CD4-positive, alpha-beta memory T cell (primary cell): ENCODE data around the gene RNFT2. TPM values are rescaled to one million over a fixed set of nuclear protein-coding genes. Genes with fewer than 3 reads are reported as not detected.

Source experiments
- CTCF ChIA-PET: fragments of 350-600 bp; sonication (Branson Sonifier 250); formaldehyde crosslinking; loops from one replicate; lab custom pipeline; 2021; ENCODE audit warnings: inconsistent platforms; ENCODE audit not compliant: partially characterized antibody; lab: Charles Lee
- POLR2A ChIA-PET: fragments of 350-600 bp; sonication (Branson Sonifier 250); formaldehyde crosslinking; loops from one replicate; lab custom pipeline; 2021; ENCODE audit not compliant: partially characterized antibody; lab: Charles Lee
- DNase-seq, 5 donors: peaks; one replicate each; pipeline versions ENCODE4 v3.0.0 to v3.0.0-alpha.2; 2020 to 2022; ENCODE audit warnings: mixed read lengths in 1 of 5
- H3K27ac ChIP-seq: one replicate; pipeline ENCODE4 v1.7.0; 2013; ENCODE audit warnings: low read depth, low read length
- H3K27me3 ChIP-seq: 2 replicates; pipeline ENCODE4 v1.7.0; 2013; ENCODE audit warnings: mild to moderate bottlenecking, low read length, moderate library complexity; ENCODE audit not compliant: insufficient read depth
- H3K36me3 ChIP-seq: 2 replicates; pipeline ENCODE4 v1.7.0; 2013; ENCODE audit warnings: mild to moderate bottlenecking, low read length, moderate library complexity; ENCODE audit not compliant: insufficient read depth
- H3K4me1 ChIP-seq: 2 replicates; pipeline ENCODE4 v1.7.0; 2013; ENCODE audit warnings: mild to moderate bottlenecking, low read length, moderate library complexity; ENCODE audit not compliant: insufficient read depth
- H3K4me3 ChIP-seq, 2 donors: one replicate each; pipeline ENCODE4 v1.7.0; 2013; ENCODE audit warnings: low read length in 2 of 2, mild to moderate bottlenecking in 1 of 2
- H3K9me3 ChIP-seq, 2 donors: one replicate each; pipeline ENCODE4 v1.7.0; 2013; ENCODE audit warnings: low read length in 2 of 2, control low read depth in 1 of 2; ENCODE audit not compliant: control insufficient read depth in 1 of 2
- H3K27ac Mint-ChIP-seq, 7 donors: one replicate each; pipeline ENCODE4 v1.8.0; 2020 to 2021; ENCODE audit warnings: mixed read lengths in 7 of 7, mild to moderate bottlenecking in 6 of 7, inconsistent platforms in 3 of 7, moderate library complexity in 3 of 7
- H3K27me3 Mint-ChIP-seq, 2 donors: one replicate each; pipeline ENCODE4 v1.8.0; 2020 to 2021; ENCODE audit warnings: mixed read lengths in 2 of 2
- H3K36me3 Mint-ChIP-seq, 2 donors: one replicate each; pipeline ENCODE4 v1.8.0; 2020 to 2021; ENCODE audit warnings: mixed read lengths in 2 of 2, inconsistent platforms in 1 of 2, mild to moderate bottlenecking in 1 of 2
- H3K4me1 Mint-ChIP-seq, 4 donors: one replicate each; pipeline ENCODE4 v1.8.0; 2020 to 2021; ENCODE audit warnings: mixed read lengths in 4 of 4, mild to moderate bottlenecking in 1 of 4
- H3K4me3 Mint-ChIP-seq, 8 donors: one replicate each; pipeline ENCODE4 v1.8.0; 2020 to 2021; ENCODE audit warnings: mixed read lengths in 8 of 8, mild to moderate bottlenecking in 7 of 8, moderate library complexity in 6 of 8, inconsistent platforms in 3 of 8
- H3K9me3 Mint-ChIP-seq, 8 donors: one replicate each; pipeline ENCODE4 v1.8.0; 2020 to 2021; ENCODE audit warnings: mixed read lengths in 8 of 8, mild to moderate bottlenecking in 5 of 8, inconsistent platforms in 3 of 8, moderate library complexity in 1 of 8
- intact Hi-C: fragments of 100-400 bp; cut with micrococcal nuclease; formaldehyde crosslinking; loops from one replicate; pipeline ENCODE4 v1.15.1; 2023
- polyA plus RNA-seq, 2 donors: library from polyadenylated mRNA; unstranded; fragments of 300-500 nt; fragmentation: Illumina TruSeq; gene quantifications; one replicate each; pipeline ENCODE4 v1.2.3, GENCODE V29; 2021
- total RNA-seq, 2 experiments: library from RNA; stranded (reverse); gene quantifications; one replicate each; pipeline ENCODE4 v1.2.3, GENCODE V29; 2021

Gene RNFT2
- total and polyA plus RNA-seq, 4 experiments from 2014 or later = 0.88 to 5.9 (median 3.1) TPM

- H3K27me3 Mint-ChIP-seq = peaks cover 8 to 9% of the 10 kb centered on the region in 2 donors
- POLR2A ChIA-PET = no interaction called here
- peaks cover 0 to 4% (median 3%) of the 10 kb centered on the region in 4 donors for H3K4me1 Mint-ChIP-seq
- H3K36me3 ChIP-seq = no peaks in the 10 kb centered on the region
- CTCF ChIA-PET = interaction anchor here (1.2 to 3.5 kb wide), 4 partner anchors 9 to 420 kb away, joined by 3 to 25 read pairs (median 8); no protein-coding TSS in a partner anchor
- intact Hi-C loops = loop anchor here (10.0 kb wide), 4 partner anchors 325 to 1135 kb away; no protein-coding TSS in a partner anchor
- no peak overlapping the region for H3K4me3 ChIP-seq
- H3K27ac Mint-ChIP-seq = no peak overlapping the region
- no peak for DNase-seq
- H3K9me3 Mint-ChIP-seq = no peaks in the 10 kb centered on the region
- H3K27me3 ChIP-seq = no peaks in the 10 kb centered on the region
- H3K36me3 Mint-ChIP-seq = no peaks in the 10 kb centered on the region
- no peak overlapping the region for H3K4me3 Mint-ChIP-seq
- H3K27ac ChIP-seq = no peak overlapping the region
- peaks cover 3% of the 10 kb centered on the region for H3K4me1 ChIP-seq
- H3K9me3 ChIP-seq = no peaks in the 10 kb centered on the region
These were observed 38.0 kb upstream of the RNFT2 start for GRCh38 chr12:116700066-116700465.

- Mint-ChIP-seq H3K27ac (peak overlapping the region in 1 of 7 donors; percentile 19), H3K4me3 (no peak overlapping the region), H3K4me1 (peaks cover 0 to 4% (median 3%) of the 10 kb centered on the region in 4 donors), H3K9me3 (no peaks in the 10 kb centered on the region), H3K27me3 (peaks cover 4 to 8% of the 10 kb centered on the region in 2 donors), H3K36me3 (no peaks in the 10 kb centered on the region)
- H3K4me3 ChIP-seq = no peak overlapping the region
- no peaks in the 10 kb centered on the region for H3K9me3 ChIP-seq
- H3K27me3 ChIP-seq = no peaks in the 10 kb centered on the region
- no peak overlapping the region for H3K27ac ChIP-seq
- peaks cover 3% of the 10 kb centered on the region for H3K4me1 ChIP-seq
- no peak for DNase-seq
- CTCF ChIA-PET = interaction anchor here (0.9 to 2.3 kb wide), 8 partner anchors 9 to 422 kb away, joined by 3 to 8 read pairs (median 4); no protein-coding TSS in a partner anchor
- H3K36me3 ChIP-seq = no peaks in the 10 kb centered on the region
- intact Hi-C loops = loop anchor here (10.0 kb wide), 4 partner anchors 323 to 1133 kb away; no protein-coding TSS in a partner anchor
- POLR2A ChIA-PET = no interaction called here
These were observed 36.7 kb upstream of the RNFT2 start for GRCh38 chr12:116701432-116701831.

GRCh38 chr12:116703214-116703795, 34.8 kb upstream of the RNFT2 start:
- no peaks in the 10 kb centered on the region for H3K9me3 ChIP-seq
- H3K36me3 ChIP-seq = no peaks in the 10 kb centered on the region
- peaks cover 3% of the 10 kb centered on the region for H3K4me1 ChIP-seq
- POLR2A ChIA-PET = no interaction called here
- intact Hi-C loops = loop anchor here (1.0 to 10.0 kb wide), 5 partner anchors 179 to 1131 kb away; no protein-coding TSS in a partner anchor
- no peaks in the 10 kb centered on the region for H3K27me3 ChIP-seq
- CTCF ChIA-PET = interaction anchor here (0.7 to 1.9 kb wide), 31 partner anchors 10 to 1134 kb away, joined by 3 to 26 read pairs (median 4); no protein-coding TSS in a partner anchor
- Mint-ChIP-seq H3K9me3 (no peaks in the 10 kb centered on the region), H3K36me3 (no peaks in the 10 kb centered on the region), H3K4me1 (peaks cover 0 to 5% (median 3%) of the 10 kb centered on the region in 4 donors), H3K27ac (peak overlapping the region in 1 of 7 donors; percentile 83), H3K4me3 (no peak overlapping the region), H3K27me3 (peaks cover 2 to 5% of the 10 kb centered on the region in 2 donors)
- no peak overlapping the region for H3K4me3 ChIP-seq
- peak in 4 of 5 donors; percentile 51 to 57 (median 53) for DNase-seq
- no peak overlapping the region for H3K27ac ChIP-seq

DNA sequence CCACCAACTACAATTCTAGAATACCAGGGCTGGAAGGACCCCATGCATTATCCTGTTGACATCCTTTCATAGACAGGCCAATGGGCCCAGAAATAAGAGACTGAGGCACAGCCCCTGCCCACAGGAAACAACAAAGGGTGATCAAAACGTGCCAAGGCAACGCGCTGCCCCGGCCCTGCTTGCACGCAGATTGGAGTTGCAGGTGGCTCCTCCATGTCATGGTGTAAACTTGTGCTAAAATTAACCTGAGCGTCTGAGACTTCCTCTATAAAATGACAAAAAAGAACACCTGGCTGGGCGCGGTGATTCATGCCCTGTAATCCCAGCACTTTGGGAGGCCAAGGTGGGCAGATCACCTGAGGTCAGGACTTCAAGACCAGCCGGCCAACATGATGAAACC, 30.4 kb upstream of the RNFT2 start:
- ChIA-PET POLR2A (no interaction called here), CTCF (interaction anchor here (1.0 to 3.2 kb wide), 5 partner anchors 14 to 713 kb away, joined by 3 to 24 read pairs (median 4); no protein-coding TSS in a partner anchor)
- intact Hi-C loops = loop anchor here (10.0 kb wide), 4 partner anchors 317 to 1127 kb away; no protein-coding TSS in a partner anchor
- Mint-ChIP-seq H3K27ac (no peak overlapping the region), H3K4me1 (peaks cover 8 to 17% (median 12%) of the 10 kb centered on the region in 4 donors), H3K27me3 (peaks cover 4 to 6% of the 10 kb centered on the region in 2 donors), H3K4me3 (no peak overlapping the region), H3K36me3 (peaks cover 0 to 6% of the 10 kb centered on the region in 2 donors), H3K9me3 (no peaks in the 10 kb centered on the region)
- H3K4me3 ChIP-seq = no peak overlapping the region
- H3K36me3 ChIP-seq = no peaks in the 10 kb centered on the region
- peaks cover 14% of the 10 kb centered on the region for H3K4me1 ChIP-seq
- no peaks in the 10 kb centered on the region for H3K9me3 ChIP-seq
- H3K27ac ChIP-seq = no peak overlapping the region
- H3K27me3 ChIP-seq = peaks cover 5% of the 10 kb centered on the region
- no peak for DNase-seq

- no peaks in the 10 kb centered on the region for H3K9me3 ChIP-seq
- no peaks in the 10 kb centered on the region for H3K36me3 ChIP-seq
- intact Hi-C loops = loop anchor here (1.0 to 10.0 kb wide), 5 partner anchors 316 to 1126 kb away; no protein-coding TSS in a partner anchor
- Mint-ChIP-seq H3K36me3 (peaks cover 0 to 6% of the 10 kb centered on the region in 2 donors), H3K27me3 (peaks cover 1 to 2% of the 10 kb centered on the region in 2 donors), H3K4me1 (peaks cover 8 to 13% (median 10%) of the 10 kb centered on the region in 4 donors), H3K27ac (peak overlapping the region in 1 of 7 donors; percentile 57), H3K4me3 (peak overlapping the region in 6 of 8 donors; percentile 35 to 81 (median 72)), H3K9me3 (no peaks in the 10 kb centered on the region)
- H3K27ac ChIP-seq = no peak overlapping the region
- no peak overlapping the region for H3K4me3 ChIP-seq
- ChIA-PET CTCF (interaction anchor here (0.6 to 3.2 kb wide), 35 partner anchors 8 to 790 kb away, joined by 3 to 25 read pairs (median 4); no protein-coding TSS in a partner anchor), POLR2A (no interaction called here)
- peaks cover 11% of the 10 kb centered on the region for H3K4me1 ChIP-seq
- H3K27me3 ChIP-seq = peaks cover 5% of the 10 kb centered on the region
- peak in 4 of 5 donors; percentile 41 to 49 (median 42) for DNase-seq
These were observed 29.0 kb upstream of the RNFT2 start for GRCh38 chr12:116708826-116709756.

DNA sequence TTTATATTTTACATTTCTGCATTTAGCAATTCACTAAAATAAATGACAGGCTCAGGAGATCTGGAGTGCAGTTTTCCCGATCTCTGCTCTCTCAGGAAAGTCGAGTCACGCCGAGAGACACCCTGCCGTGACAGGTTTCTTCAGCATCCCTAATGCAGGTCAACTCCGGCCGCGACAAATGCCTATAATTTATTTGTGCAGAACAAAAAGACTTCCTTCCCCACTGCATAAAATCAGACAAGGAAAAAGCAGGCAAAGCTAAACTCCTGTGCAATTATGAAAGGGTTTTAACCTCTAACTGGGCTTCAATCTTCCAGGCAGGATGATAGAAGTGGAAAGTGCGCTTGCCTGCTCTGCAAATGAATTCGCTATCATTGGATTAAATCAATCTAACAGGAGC, 28.3 kb upstream of the RNFT2 start:
- Mint-ChIP-seq H3K4me3 (no peak overlapping the region), H3K27me3 (peaks cover 1% of the 10 kb centered on the region in 2 donors), H3K9me3 (no peaks in the 10 kb centered on the region), H3K27ac (no peak overlapping the region), H3K4me1 (peaks cover 8 to 13% (median 10%) of the 10 kb centered on the region in 4 donors), H3K36me3 (peaks cover 0 to 7% of the 10 kb centered on the region in 2 donors)
- Histone ChIP-seq H3K27ac (no peak overlapping the region), H3K9me3 (no peaks in the 10 kb centered on the region), H3K36me3 (no peaks in the 10 kb centered on the region), H3K27me3 (peaks cover 5% of the 10 kb centered on the region), H3K4me3 (no peak overlapping the region), H3K4me1 (peaks cover 11% of the 10 kb centered on the region)
- intact Hi-C loops = loop anchor here (1.0 to 10.0 kb wide), 5 partner anchors 315 to 1125 kb away; no protein-coding TSS in a partner anchor
- ChIA-PET POLR2A (interaction anchor here (0.6 kb wide), 1 partner anchor 97 kb away, joined by 3 read pairs; no protein-coding TSS in a partner anchor), CTCF (interaction anchor here (0.7 to 3.2 kb wide), 26 partner anchors 8 to 791 kb away, joined by 3 to 25 read pairs (median 4); no protein-coding TSS in a partner anchor)
- no peak for DNase-seq
